K562 (cell line): ENCODE measurements around the gene SLITRK3. TPM values are rescaled to one million over a fixed set of nuclear protein-coding genes. Genes with fewer than 3 reads are reported as not detected.

ENCODE experiments used
- ATAC-seq: fragments of 200-7000 bp; cut with Tn5 transposase; 3 replicates; pipeline ENCODE4 v1.9.1; 2020; ENCODE audit warnings: moderate library complexity
- BruUV-seq: library from RNA; stranded (reverse); fragments of 400-500 nt; replicated peaks from 2 replicates; lab custom pipeline; 2021; lab: Mats Ljungman, UMichigan
- CTCF ChIA-PET: fragments of 300-600 bp; formaldehyde crosslinking; extraction: SDS; loops from one replicate; lab custom pipeline; 2021; ENCODE audit warnings: low intra/inter-chr PET ratio; lab: Yijun Ruan, JAX
- POLR2A ChIA-PET: fragments of 300-600, 350-650 bp; sonication (Branson Sonifier 250); formaldehyde crosslinking; extraction: SDS; loops from one replicate; lab custom pipeline; 2021; ENCODE audit warnings: antibody characterized with exemption, inconsistent platforms; lab: Yijun Ruan, JAX
- DNase-seq, 4 experiments: peaks; one replicate each; pipeline versions ENCODE4 v3.0.0 to v3.0.0-alpha.2; 2011 to 2018; ENCODE audit warnings: low spot score in 3 of 4, mixed read lengths in 3 of 4; ENCODE audit errors: extremely low read depth in 1 of 4
- FAIRE-seq: peaks from 2 replicates; lab custom pipeline; 2011; peaks lifted over from hg19 to GRCh38; lab: Jason Lieb, UNC
- H2AFZ ChIP-seq: 2 replicates; pipeline ENCODE4 v1.6.0; 2011; ENCODE audit warnings: low read depth, low read length, control low read depth, inconsistent platforms
- H3K27ac ChIP-seq: fragments of 200-600 bp; 3 replicates; pipeline ENCODE4 v1.8.0; 2011; ENCODE audit warnings: low read depth, mild to moderate bottlenecking, control low read depth, inconsistent platforms, low read length, moderate library complexity, mixed read lengths; ENCODE audit errors: extremely low read depth
- H3K27me3 ChIP-seq, 2 experiments: fragments of 300-600 bp in 1 of 2; 2 replicates in 1 of 2; 3 replicates in 1 of 2; pipeline versions ENCODE4 v1.6.0 to v1.8.0; 2011; ENCODE audit warnings: inconsistent platforms in 2 of 2, low read length in 2 of 2, mild to moderate bottlenecking in 1 of 2, mixed read lengths in 1 of 2, moderate library complexity in 1 of 2; ENCODE audit not compliant: control insufficient read depth in 2 of 2, insufficient read depth in 2 of 2
- H3K36me3 ChIP-seq: fragments of 300-600 bp; 3 replicates; pipeline ENCODE4 v1.8.0; 2011; ENCODE audit warnings: mild to moderate bottlenecking, low read length, inconsistent platforms; ENCODE audit not compliant: control insufficient read depth, insufficient read depth
- H3K4me1 ChIP-seq, 2 experiments: fragments of 200-600 bp in 1 of 2; replicated peaks in 1 of 2; 2 replicates in 1 of 2; 3 replicates in 1 of 2; pipeline versions ENCODE4 v1.5.1 to v1.8.0; 2011; ENCODE audit warnings: inconsistent platforms in 2 of 2, low read length in 2 of 2, mild to moderate bottlenecking in 1 of 2, mixed read lengths in 1 of 2, moderate library complexity in 1 of 2; ENCODE audit not compliant: control insufficient read depth in 2 of 2, insufficient read depth in 2 of 2
- H3K4me2 ChIP-seq: 2 replicates; pipeline ENCODE4 v1.6.1; 2011; ENCODE audit warnings: low read length, control low read depth, inconsistent platforms, mixed read lengths; ENCODE audit not compliant: insufficient read depth
- H3K4me3 ChIP-seq: fragments of 200-600 bp; sonication (generic), shearing (Covaris generic); 2 replicates; pipeline ENCODE4 v1.5.1; 2016; ENCODE audit warnings: control low read depth, inconsistent platforms
- H3K79me2 ChIP-seq: fragments of 200-600 bp; 3 replicates; pipeline ENCODE4 v1.8.0; 2011; ENCODE audit warnings: low read length, inconsistent platforms; ENCODE audit not compliant: control insufficient read depth, insufficient read depth
- H3K9ac ChIP-seq, 2 experiments: 2 replicates each; pipeline versions ENCODE4 v1.6.0 to v1.6.1; 2011; ENCODE audit warnings: low read depth in 2 of 2, low read length in 2 of 2, control low read depth in 1 of 2, inconsistent platforms in 1 of 2, mild to moderate bottlenecking in 1 of 2, mixed read lengths in 1 of 2; ENCODE audit not compliant: insufficient read depth in 1 of 2
- H3K9me1 ChIP-seq: one replicate; pipeline ENCODE4 v1.6.0; 2011; ENCODE audit warnings: inconsistent platforms, mild to moderate bottlenecking, low read length, moderate library complexity; ENCODE audit not compliant: control insufficient read depth, insufficient read depth
- H3K9me3 ChIP-seq: replicated peaks from 2 replicates; pipeline ENCODE4 v1.5.1; 2011; ENCODE audit warnings: low read depth, low read length, inconsistent platforms; ENCODE audit not compliant: control insufficient read depth, insufficient read depth
- H4K20me1 ChIP-seq: replicated peaks from 2 replicates; pipeline ENCODE4 v1.6.1; 2011; ENCODE audit warnings: low read length, inconsistent platforms, mixed read lengths; ENCODE audit not compliant: control insufficient read depth, insufficient read depth
- ATF4 ChIP-seq: fragments of 450-650 bp; formaldehyde crosslinking; IDR thresholded peaks from 2 replicates; pipeline ENCODE4 v1.4.0; 2022; ENCODE audit warnings: mild to moderate bottlenecking, moderate library complexity
- ETS2 ChIP-seq: IDR thresholded peaks from 2 replicates; pipeline ENCODE4 v1.6.1; 2016; ENCODE audit warnings: borderline replicate concordance, missing genetic modification characterization, mild to moderate bottlenecking, moderate library complexity, missing compliant biosample characterization; ENCODE audit not compliant: poor library complexity, severe bottlenecking
- FOXP4 ChIP-seq: sonication (generic); formaldehyde crosslinking; IDR thresholded peaks from 2 replicates; pipeline ENCODE4 v1.8.0; 2022; ENCODE audit warnings: mild to moderate bottlenecking, missing genetic modification reagents, borderline replicate concordance
- ILF3 ChIP-seq: fragments of 450-650 bp; IDR thresholded peaks from 2 replicates; pipeline ENCODE4 v1.6.1; 2018; ENCODE audit warnings: antibody characterized with exemption, mild to moderate bottlenecking, moderate library complexity, borderline replicate concordance
- LARP7 ChIP-seq: fragments of 450-650 bp; IDR thresholded peaks from 2 replicates; pipeline ENCODE4 v1.6.1; 2016
- MAFG ChIP-seq: fragments of 450-650 bp; conservative IDR thresholded peaks from 2 replicates; pipeline ENCODE4 v1.6.1; 2016; ENCODE audit warnings: missing genetic modification characterization, missing compliant biosample characterization
- NEUROD1 ChIP-seq: fragments of 150-350 bp; IDR thresholded peaks from 2 replicates; pipeline ENCODE4 v1.6.1; 2014; ENCODE audit warnings: borderline replicate concordance, low read length, low read depth; ENCODE audit not compliant: partially characterized antibody
- PCBP2 ChIP-seq: fragments of 200-400 bp; formaldehyde crosslinking; IDR thresholded peaks from 2 replicates; pipeline ENCODE4 v1.6.1; 2018; ENCODE audit warnings: low read length, low read depth, mild to moderate bottlenecking, moderate library complexity; ENCODE audit not compliant: poor library complexity, severe bottlenecking
- POLR2AphosphoS2 ChIP-seq: IDR thresholded peaks from 2 replicates; pipeline ENCODE4 v1.6.1; 2012; ENCODE audit warnings: low read length, improper control_type of control experiment
- POLR2AphosphoS5 ChIP-seq: IDR thresholded peaks from 2 replicates; pipeline ENCODE4 v1.6.1; 2011; ENCODE audit warnings: mild to moderate bottlenecking, low read depth, low read length, moderate library complexity; ENCODE audit not compliant: control insufficient read depth, insufficient read depth
- SIN3A ChIP-seq, 2 experiments: fragments of 150-350 bp in 1 of 2; IDR thresholded peaks; 2 replicates each; pipeline ENCODE4 v1.6.1; 2011 to 2016; ENCODE audit warnings: borderline replicate concordance in 2 of 2, low read depth in 2 of 2, low read length in 2 of 2, mild to moderate bottlenecking in 2 of 2, moderate library complexity in 2 of 2; ENCODE audit not compliant: control insufficient read depth in 1 of 2
- SOX6 ChIP-seq: fragments of 450-650 bp; IDR thresholded peaks from 2 replicates; pipeline ENCODE4 v1.6.1; 2014; ENCODE audit warnings: mild to moderate bottlenecking
- TAF1 ChIP-seq: IDR thresholded peaks from 2 replicates; pipeline ENCODE4 v1.6.1; 2011; ENCODE audit warnings: mild to moderate bottlenecking, low read length, moderate library complexity; ENCODE audit not compliant: insufficient read depth, control insufficient read depth, severe bottlenecking; ENCODE audit errors: extremely low read depth
- TAF15 ChIP-seq: fragments of 200-400 bp; formaldehyde crosslinking; IDR thresholded peaks from 2 replicates; pipeline ENCODE4 v1.6.1; 2017; ENCODE audit warnings: mild to moderate bottlenecking, low read depth, low read length, moderate library complexity
- THAP12 ChIP-seq: fragments of 250-450 bp; sonication (Bioruptor Pico); IDR thresholded peaks from 2 replicates; pipeline ENCODE4 v1.9.0; 2021; ENCODE audit warnings: mild to moderate bottlenecking, inconsistent platforms
- WHSC1 ChIP-seq: IDR thresholded peaks from one replicate; pipeline ENCODE4 v1.6.1; 2012; ENCODE audit warnings: low read length, control low read depth, inconsistent platforms
- WGBS: fragments of 100-300 bp; shearing (Covaris generic); methylation state at CpG from one replicate; pipeline ENCODE4 v1.1.6; 2016; ENCODE audit warnings: low coverage, mixed read lengths; ENCODE audit not compliant: insufficient coverage; ENCODE audit errors: missing lambda C conversion rate; 5-methylcytosine and 5-hydroxymethylcytosine counted together
- in situ Hi-C: fragments of 300-500 bp; cut with MboI; formaldehyde crosslinking; loops from 4 replicates; pipeline ENCODE4 v1.15.0; 2018; ENCODE audit warnings: inconsistent platforms, mixed read lengths
- intact Hi-C: fragments of 100-400 bp; cut with micrococcal nuclease; formaldehyde crosslinking; loops from 2 replicates; pipeline ENCODE4 v1.14.2; 2022
- polyA plus RNA-seq, 8 experiments: library from polyadenylated mRNA; depleted of rRNA in 4 of 8; stranded (reverse) in 5 of 8; unstranded in 3 of 8; fragments of >200 nt; fragmentation: Nextera tagmentation in 2 of 8; fragmentation: Illumina TruSeq in 1 of 8; extraction: Ambion mirVana in 2 of 8; extraction: Trizol in 1 of 8; gene quantifications; 2 replicates each; pipeline versions ENCODE4 v1.2.1 to v1.2.3, GENCODE V29; 2011 to 2014; ENCODE audit warnings: inconsistent platforms in 1 of 8, missing spikeins in 1 of 8
- total RNA-seq, 7 experiments: library from RNA; depleted of rRNA in 6 of 7; stranded (reverse); fragments of >200 nt in 6 of 7; fragmentation: Illumina TruSeq in 2 of 7; extraction: Trizol in 2 of 7; gene quantifications; 2 replicates each; pipeline versions ENCODE4 v1.2.1 to v1.2.3, GENCODE V29; 2011 to 2021; ENCODE audit warnings: low replicate concordance in 1 of 7

Gene SLITRK3
- total and polyA plus RNA-seq, 9 of the 15 experiments (the other 6 are each of a cell fraction or from before 2014, with no cell fraction given), result not detected

GRCh38 chr3:165211721-165212120 lies 15.5 kb upstream of the SLITRK3 start:
- POLR2A ChIA-PET, result no interaction called here
- no peak overlapping the region for H3K4me3 ChIP-seq
- in situ Hi-C loops, result no loop called here
- H3K36me3 ChIP-seq, result no peaks in the 10 kb centered on the region
- no peak overlapping the region for H2AFZ ChIP-seq
- no peak for ATAC-seq
- H3K9ac ChIP-seq, result no peak overlapping the region
- H3K27me3 ChIP-seq, result no peaks in the 10 kb centered on the region
- no peaks in the 10 kb centered on the region for H3K9me3 ChIP-seq
- no peaks in the 10 kb centered on the region for H4K20me1 ChIP-seq
- TF ChIP-seq ILF3, result no peak
- no peak for TF ChIP-seq NEUROD1
- TF ChIP-seq POLR2AphosphoS2, result no peak
- no peak for TF ChIP-seq ATF4
- no peak for TF ChIP-seq POLR2AphosphoS5
- TF ChIP-seq TAF1, result no peak
- no peak for TF ChIP-seq ETS2 (tag)
- TF ChIP-seq THAP12, result no peak
- no peak for TF ChIP-seq PCBP2
- no peak for TF ChIP-seq TAF15
- TF ChIP-seq FOXP4 (CRISPR knock-in tag), result no peak
- no peak for TF ChIP-seq LARP7
- no peak for TF ChIP-seq SIN3A (IDR thresholded peaks at IDR 0.05; ENCODE audit: borderline replicate concordance in 2 of 2, control insufficient read depth in 1 of 2, low read depth in 2 of 2, low read length in 2 of 2)
- TF ChIP-seq SOX6, result no peak
- no peak for TF ChIP-seq WHSC1
- TF ChIP-seq MAFG (tag), result no peak
- TF ChIP-seq, all 486 proteins: peak for 0
- FAIRE-seq (no peak), DNase-seq (no peak)
- intact Hi-C loops, result no loop called here
- WGBS, result 4% methylated on average over 4 of the region's 4 CpGs
- CTCF ChIA-PET, result no interaction called here
- Histone ChIP-seq H3K27ac (no peak overlapping the region), H3K4me1 (no peaks in the 10 kb centered on the region), H3K79me2 (no peaks in the 10 kb centered on the region), H3K4me2 (no peak overlapping the region), H3K9me1 (no peaks in the 10 kb centered on the region)
- no TSS peak for BruUV-seq
